ENCODE data around the gene ZDHHC4.
"Not testable (repeated sequence)": the region's sequence is repeated elsewhere in the genome, so short reads cannot be mapped to it uniquely, and the experiment has no call there.

Gene ZDHHC4

GRCh38 chr7:6608081-6608480, 30.8 kb downstream of the ZDHHC4 start:
- DNase-seq: no peak

- no peak for DNase-seq
Observed at GRCh38 chr7:6608794-6609193, 31.5 kb downstream of the ZDHHC4 start.

GRCh38 chr7:6612819-6613218, 35.6 kb downstream of the ZDHHC4 start:
- DNase-seq: no peak

- DNase-seq: no peak
Observed at GRCh38 chr7:6613706-6614105, 36.5 kb downstream of the ZDHHC4 start.

GRCh38 chr7:6614953-6615722, 37.9 kb downstream of the ZDHHC4 start, which contains the start of gene ZNF853:
ZNF853 (plus strand) TSS chr7:6615610; CDS start chr7:6616175, 565 bp downstream.
- DNase-seq: no peak

GRCh38 chr7:6615723-6616555, 38.7 kb downstream of the ZDHHC4 start:
- DNase-seq: no peak

GRCh38 chr7:6616854-6617643, 39.8 kb downstream of the ZDHHC4 start:
- no peak for DNase-seq

GRCh38 chr7:6618621-6619020, 41.4 kb downstream of the ZDHHC4 start:
- DNase-seq: no peak

- DNase-seq: no peak
Observed at GRCh38 chr7:6619961-6620360, 42.7 kb downstream of the ZDHHC4 start.

GRCh38 chr7:6621195-6622133, 44.2 kb downstream of the ZDHHC4 start:
- no peak for DNase-seq

GRCh38 chr7:6622134-6622710, 45.0 kb downstream of the ZDHHC4 start:
- DNase-seq: no peak

GRCh38 chr7:6623589-6624245, 46.5 kb downstream of the ZDHHC4 start:
- no peak for DNase-seq

- no peak for DNase-seq
Observed at GRCh38 chr7:6624246-6624611, 47.0 kb downstream of the ZDHHC4 start.

- no peak for DNase-seq
Observed at GRCh38 chr7:6628045-6628444, 50.8 kb downstream of the ZDHHC4 start.

GRCh38 chr7:6630007-6630849, 53.0 kb downstream of the ZDHHC4 start:
- no peak for DNase-seq

GRCh38 chr7:6631605-6632004, 54.4 kb downstream of the ZDHHC4 start:
- DNase-seq: no peak

- no peak for DNase-seq
Observed at GRCh38 chr7:6634021-6634420, 56.8 kb downstream of the ZDHHC4 start.

- not testable (repeated sequence) for DNase-seq
Observed at GRCh38 chr7:6634971-6635370, 57.7 kb downstream of the ZDHHC4 start.

GRCh38 chr7:6636741-6637543, 59.7 kb downstream of the ZDHHC4 start, which contains the start of gene ZNF316:
ZNF316 (plus strand) TSS chr7:6637318; CDS start chr7:6642410, 5,092 bp downstream.
- DNase-seq: no peak
